GM19193 (cell line): ENCODE data around the gene WFDC6.

Experiments
- POLR2A ChIP-seq: IDR thresholded peaks from 4 replicates; pipeline ENCODE4 v1.6.1; 2011; ENCODE audit not compliant: insufficient read depth, insufficient read length; ENCODE audit errors: extremely low read depth

Gene WFDC6

GRCh38 chr20:45497971-45498494, 41.2 kb downstream of the WFDC6 start:
- no peak for TF ChIP-seq POLR2A

- no peak for TF ChIP-seq POLR2A
Measured at GRCh38 chr20:45496166-45496565, 43.1 kb downstream of the WFDC6 start.

- TF ChIP-seq POLR2A = no peak
Measured at GRCh38 chr20:45495501-45495941, 43.8 kb downstream of the WFDC6 start.

- no peak for TF ChIP-seq POLR2A
Measured at GRCh38 chr20:45489083-45489531, 50.2 kb downstream of the WFDC6 start.

- TF ChIP-seq POLR2A = no peak
Measured at GRCh38 chr20:45487231-45487635, 52.0 kb downstream of the WFDC6 start.

GRCh38 chr20:45485388-45485787, 53.9 kb downstream of the WFDC6 start:
- TF ChIP-seq POLR2A = no peak

GRCh38 chr20:45484676-45485075, 54.6 kb downstream of the WFDC6 start:
- TF ChIP-seq POLR2A = no peak
